ENCODE measurements around the gene PRPSAP2. TPM values are rescaled to one million over a fixed set of nuclear protein-coding genes. Genes with fewer than 3 reads are reported as not detected.
"Not testable (repeated sequence)": the region's sequence is repeated elsewhere in the genome, so short reads cannot be mapped to it uniquely, and the experiment has no call there.

Gene PRPSAP2, protein sequence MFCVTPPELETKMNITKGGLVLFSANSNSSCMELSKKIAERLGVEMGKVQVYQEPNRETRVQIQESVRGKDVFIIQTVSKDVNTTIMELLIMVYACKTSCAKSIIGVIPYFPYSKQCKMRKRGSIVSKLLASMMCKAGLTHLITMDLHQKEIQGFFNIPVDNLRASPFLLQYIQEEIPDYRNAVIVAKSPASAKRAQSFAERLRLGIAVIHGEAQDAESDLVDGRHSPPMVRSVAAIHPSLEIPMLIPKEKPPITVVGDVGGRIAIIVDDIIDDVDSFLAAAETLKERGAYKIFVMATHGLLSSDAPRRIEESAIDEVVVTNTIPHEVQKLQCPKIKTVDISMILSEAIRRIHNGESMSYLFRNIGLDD
- polyA plus RNA-seq = 49.5 TPM
- long read RNA-seq, donor 1, transcript PRPSAP2-201 (12 exons, 1,910 nt) = major isoform, 5 of 6 reads
- long read RNA-seq, donor 1, partial matches to known transcripts = 0 of 6 reads
- long read RNA-seq, donor 1, other reads (novel, unspliced or antisense) = 0 of 6 reads
- long read RNA-seq, donor 2, transcript PRPSAP2-201 (12 exons, 1,910 nt) = major isoform, 14 of 16 reads
- long read RNA-seq, donor 2, partial matches to known transcripts = 0 of 16 reads
- long read RNA-seq, donor 2, other reads (novel, unspliced or antisense) = 0 of 16 reads
- long read RNA-seq, donor 3 = 0 reads
- long read RNA-seq, donor 4, partial matches to known transcripts = 0 of 1 reads
- long read RNA-seq, donor 4, other reads (novel, unspliced or antisense) = 0 of 1 reads
- long read RNA-seq, donor 5, transcript PRPSAP2-201 (12 exons, 1,910 nt) = major isoform, 5 of 5 reads
- long read RNA-seq, donor 5, partial matches to known transcripts = 0 of 5 reads
- long read RNA-seq, donor 5, other reads (novel, unspliced or antisense) = 0 of 5 reads
- long read RNA-seq, donor 6, transcript PRPSAP2-201 (12 exons, 1,910 nt) = major isoform, 15 of 26 reads
- long read RNA-seq, donor 6, partial matches to known transcripts = 0 of 26 reads
- long read RNA-seq, donor 6, other reads (novel, unspliced or antisense) = 8 of 26 reads
- long read RNA-seq, donor 7, transcript PRPSAP2-201 (12 exons, 1,910 nt) = major isoform, 7 of 8 reads
- long read RNA-seq, donor 7, partial matches to known transcripts = 0 of 8 reads
- long read RNA-seq, donor 7, other reads (novel, unspliced or antisense) = 0 of 8 reads
- long read RNA-seq, donor 8, transcript PRPSAP2-201 (12 exons, 1,910 nt) = major isoform, 12 of 22 reads
- long read RNA-seq, donor 8, partial matches to known transcripts = 9 of 22 reads
- long read RNA-seq, donor 8, other reads (novel, unspliced or antisense) = 0 of 22 reads
- long read RNA-seq, donor 9, transcript PRPSAP2-201 (12 exons, 1,910 nt) = major isoform, 8 of 15 reads
- long read RNA-seq, donor 9, partial matches to known transcripts = 0 of 15 reads
- long read RNA-seq, donor 9, other reads (novel, unspliced or antisense) = 5 of 15 reads
- long read RNA-seq, donor 10, transcript PRPSAP2-201 (12 exons, 1,910 nt) = major isoform, 9 of 22 reads
- long read RNA-seq, donor 10, partial matches to known transcripts = 9 of 22 reads
- long read RNA-seq, donor 10, other reads (novel, unspliced or antisense) = 0 of 22 reads
- long read RNA-seq, donor 11, transcript PRPSAP2-201 (12 exons, 1,910 nt) = major isoform, 12 of 12 reads
- long read RNA-seq, donor 11, partial matches to known transcripts = 0 of 12 reads
- long read RNA-seq, donor 11, other reads (novel, unspliced or antisense) = 0 of 12 reads

GRCh38 chr17:18857864-18858566 lies at the start of gene PRPSAP2:
PRPSAP2 (plus strand) TSS chr17:18858131; CDS start chr17:18865834, 7,703 bp downstream.
- DNase-seq = peak; percentile 95
- no peaks in the 10 kb centered on the region for H3K27me3 ChIP-seq (ENCODE audit: control insufficient read depth, insufficient read depth, low read length)
- H3K4me3 ChIP-seq (ENCODE audit: low read length) = peak within 1 kb of the TSS; percentile 88
- WGBS (ENCODE audit: insufficient coverage, low lambda C conversion rate) = no CpG with 5 or more reads among the region's 58 CpGs
- no peaks in the 10 kb centered on the region for H3K9me3 ChIP-seq (ENCODE audit: control insufficient read depth, low read depth, low read length)
- peaks cover 3% of the 10 kb centered on the region for H3K4me1 ChIP-seq (ENCODE audit: control insufficient read depth, insufficient read depth, low read length)
- H3K27ac ChIP-seq (ENCODE audit: low read length) = peak within 1 kb of the TSS; percentile 86
- H3K36me3 ChIP-seq (ENCODE audit: control insufficient read depth, insufficient read depth, low read length) = no peaks in the 10 kb centered on the region

DNA sequence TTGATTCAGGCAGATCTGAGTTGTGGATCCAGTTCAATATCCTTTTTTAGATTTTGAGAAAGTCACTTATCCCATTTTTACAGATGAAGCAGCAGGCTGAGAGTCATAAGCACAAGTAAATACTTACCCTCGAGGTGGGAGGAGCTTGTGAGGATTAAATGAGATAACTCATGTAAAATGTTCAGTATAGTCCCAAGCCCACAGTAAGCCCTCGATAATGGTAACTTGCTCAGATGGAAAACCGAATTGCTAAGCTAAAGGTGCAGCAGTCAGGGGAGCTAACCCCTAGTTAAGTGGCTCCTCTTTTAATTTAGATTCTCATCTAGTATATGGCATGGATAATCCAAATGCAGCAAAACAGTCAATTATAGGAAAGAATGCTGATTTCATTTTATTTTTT lies 42.0 kb upstream of the PRPSAP2 start:
- DNase-seq; H3K27ac ChIP-seq (ENCODE audit: low read length); H3K9me3 ChIP-seq (ENCODE audit: control insufficient read depth, low read depth, low read length); H3K4me3 ChIP-seq (ENCODE audit: low read length); H3K36me3 ChIP-seq (ENCODE audit: control insufficient read depth, insufficient read depth, low read length); H3K4me1 ChIP-seq (ENCODE audit: control insufficient read depth, insufficient read depth, low read length); H3K27me3 ChIP-seq (ENCODE audit: control insufficient read depth, insufficient read depth, low read length): not testable (repeated sequence)
- WGBS (ENCODE audit: insufficient coverage, low lambda C conversion rate) = no CpG with 5 or more reads among the region's 3 CpGs

DNA sequence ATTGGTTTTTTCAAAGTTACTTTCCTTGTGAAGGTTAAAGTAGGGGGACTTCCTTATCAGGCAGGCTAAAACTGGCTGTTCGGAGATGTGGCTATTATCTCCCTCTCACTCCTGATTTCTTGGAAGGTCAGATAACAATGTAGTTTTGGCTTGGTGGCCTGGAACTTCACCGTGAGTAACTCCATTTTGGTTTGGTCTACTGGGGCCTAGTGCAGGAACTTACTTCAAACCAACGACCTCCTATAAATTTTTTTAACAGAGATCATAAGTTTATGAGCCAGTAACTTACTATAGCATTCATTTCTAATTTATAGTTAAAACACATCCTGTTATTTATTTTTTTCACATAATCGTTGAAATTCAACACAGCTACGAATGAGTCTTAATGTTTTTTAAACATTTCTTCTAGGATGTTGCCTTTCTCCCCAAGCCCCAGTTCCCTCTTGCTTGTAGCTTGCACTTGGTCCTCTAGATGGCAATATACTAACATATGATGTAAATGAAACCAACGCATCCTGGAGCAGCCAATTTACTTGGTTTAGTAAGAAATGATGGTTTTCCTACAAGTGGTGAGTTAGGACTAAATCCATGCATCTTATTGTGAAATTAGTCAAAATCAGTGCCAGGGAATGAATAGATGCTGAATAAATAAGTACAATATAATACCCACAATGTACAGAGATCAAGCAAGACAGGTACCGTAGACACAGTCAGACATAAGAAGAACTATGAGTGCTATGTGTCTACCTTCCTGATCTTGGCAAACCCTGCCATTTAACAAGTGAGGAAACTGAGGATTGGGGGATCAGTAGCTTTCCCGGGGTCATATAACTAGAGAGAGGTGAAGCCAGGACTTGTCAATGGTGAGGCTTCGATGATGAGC lies 41.2 kb upstream of the PRPSAP2 start:
- H3K27me3 ChIP-seq (ENCODE audit: control insufficient read depth, insufficient read depth, low read length); H3K4me3 ChIP-seq (ENCODE audit: low read length); H3K4me1 ChIP-seq (ENCODE audit: control insufficient read depth, insufficient read depth, low read length); H3K9me3 ChIP-seq (ENCODE audit: control insufficient read depth, low read depth, low read length); H3K27ac ChIP-seq (ENCODE audit: low read length); H3K36me3 ChIP-seq (ENCODE audit: control insufficient read depth, insufficient read depth, low read length): not testable (repeated sequence)
- 6% methylated on average over 2 of the region's 9 CpGs for WGBS (ENCODE audit: insufficient coverage, low lambda C conversion rate)
- peak; percentile 38 to 47 for DNase-seq

- not testable (repeated sequence) for H3K36me3 ChIP-seq (ENCODE audit: control insufficient read depth, insufficient read depth, low read length); H3K4me1 ChIP-seq (ENCODE audit: control insufficient read depth, insufficient read depth, low read length); H3K27me3 ChIP-seq (ENCODE audit: control insufficient read depth, insufficient read depth, low read length); H3K27ac ChIP-seq (ENCODE audit: low read length); H3K4me3 ChIP-seq (ENCODE audit: low read length); DNase-seq; H3K9me3 ChIP-seq (ENCODE audit: control insufficient read depth, low read depth, low read length)
- no CpG with 5 or more reads among the region's 3 CpGs for WGBS (ENCODE audit: insufficient coverage, low lambda C conversion rate)
Measured at GRCh38 chr17:18821430-18821829, 36.5 kb upstream of the PRPSAP2 start.

DNA sequence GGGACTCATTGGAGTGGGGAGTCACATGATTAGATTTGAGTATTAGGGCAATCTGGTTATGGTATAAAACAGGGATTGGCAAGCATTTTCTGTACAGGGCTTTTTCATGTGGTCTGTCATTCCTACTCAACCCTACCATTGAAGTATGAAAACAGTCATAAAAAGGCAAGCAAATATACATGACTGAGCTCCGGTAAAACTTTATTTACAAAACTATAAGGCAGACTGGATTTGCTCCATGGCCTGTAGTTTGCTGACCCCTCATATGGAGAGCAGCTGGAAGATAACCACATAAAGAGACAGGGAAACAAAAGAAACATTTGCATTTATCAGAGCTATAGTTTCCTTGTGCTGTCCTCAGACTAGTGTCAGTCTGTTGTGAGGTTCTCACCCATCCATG lies 30.3 kb upstream of the PRPSAP2 start:
- not testable (repeated sequence) for H3K4me1 ChIP-seq (ENCODE audit: control insufficient read depth, insufficient read depth, low read length); H3K27ac ChIP-seq (ENCODE audit: low read length); H3K9me3 ChIP-seq (ENCODE audit: control insufficient read depth, low read depth, low read length); H3K27me3 ChIP-seq (ENCODE audit: control insufficient read depth, insufficient read depth, low read length); H3K4me3 ChIP-seq (ENCODE audit: low read length); DNase-seq; H3K36me3 ChIP-seq (ENCODE audit: control insufficient read depth, insufficient read depth, low read length)
- no CpG with 5 or more reads among the region's 1 CpG for WGBS (ENCODE audit: insufficient coverage, low lambda C conversion rate)

DNA sequence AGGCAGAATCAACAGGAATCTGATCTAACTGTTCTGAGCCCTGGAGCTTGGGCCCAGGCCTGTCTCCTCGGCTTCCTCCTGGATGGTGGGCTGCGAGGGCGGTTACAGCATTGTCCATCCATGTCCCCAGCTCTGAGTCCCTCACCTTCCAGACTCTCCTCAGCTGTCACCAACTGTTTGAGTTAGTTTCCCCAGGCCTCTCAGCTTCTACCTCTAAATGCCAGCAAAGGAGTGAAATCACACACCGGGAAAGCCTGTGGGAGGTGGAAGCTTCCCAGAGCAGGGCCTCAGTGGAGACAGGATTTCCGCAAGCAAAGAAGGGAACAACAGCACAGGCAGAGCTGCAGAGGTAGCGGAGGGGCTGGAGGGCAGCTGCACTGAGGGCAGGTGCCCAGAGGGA lies 9.4 kb upstream of the PRPSAP2 start:
- no peaks in the 10 kb centered on the region for H3K27me3 ChIP-seq (ENCODE audit: control insufficient read depth, insufficient read depth, low read length)
- H3K36me3 ChIP-seq (ENCODE audit: control insufficient read depth, insufficient read depth, low read length) = no peaks in the 10 kb centered on the region
- H3K4me3 ChIP-seq (ENCODE audit: low read length) = no peak overlapping the region
- WGBS (ENCODE audit: insufficient coverage, low lambda C conversion rate) = no CpG with 5 or more reads among the region's 6 CpGs
- no peaks in the 10 kb centered on the region for H3K9me3 ChIP-seq (ENCODE audit: control insufficient read depth, low read depth, low read length)
- no peak overlapping the region for H3K27ac ChIP-seq (ENCODE audit: low read length)
- no peak for DNase-seq
- no peaks in the 10 kb centered on the region for H3K4me1 ChIP-seq (ENCODE audit: control insufficient read depth, insufficient read depth, low read length)

GRCh38 chr17:18850679-18851078 lies 7.3 kb upstream of the PRPSAP2 start:
- WGBS (ENCODE audit: insufficient coverage, low lambda C conversion rate) = no CpG with 5 or more reads among the region's 1 CpG
- Histone ChIP-seq H3K36me3 (ENCODE audit: control insufficient read depth, insufficient read depth, low read length) (no peaks in the 10 kb centered on the region), H3K27me3 (ENCODE audit: control insufficient read depth, insufficient read depth, low read length) (no peaks in the 10 kb centered on the region), H3K9me3 (ENCODE audit: control insufficient read depth, low read depth, low read length) (no peaks in the 10 kb centered on the region), H3K27ac (ENCODE audit: low read length) (no peak overlapping the region), H3K4me3 (ENCODE audit: low read length) (no peak overlapping the region), H3K4me1 (ENCODE audit: control insufficient read depth, insufficient read depth, low read length) (no peaks in the 10 kb centered on the region)
- no peak for DNase-seq

DNA sequence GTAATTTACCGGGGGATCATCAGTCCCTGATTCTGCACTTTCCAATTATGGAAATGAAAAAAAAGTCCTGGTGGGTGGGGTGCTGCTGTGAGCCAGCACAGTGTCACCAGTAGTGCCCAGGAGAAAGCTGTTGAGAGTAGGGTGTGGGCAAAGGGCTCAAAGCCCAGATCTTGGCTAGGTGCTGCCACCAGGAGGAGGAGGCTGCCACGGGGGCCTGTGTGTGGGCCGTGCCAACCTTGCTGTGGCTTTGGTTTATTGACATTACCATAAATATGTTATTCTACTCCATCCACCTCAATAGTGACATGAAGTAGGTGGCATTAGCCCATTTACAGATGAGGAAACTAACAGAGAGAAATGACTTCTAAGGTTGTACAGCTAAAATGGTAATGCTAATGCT lies 6.7 kb upstream of the PRPSAP2 start:
- Histone ChIP-seq H3K9me3 (ENCODE audit: control insufficient read depth, low read depth, low read length) (no peaks in the 10 kb centered on the region), H3K27ac (ENCODE audit: low read length) (no peak overlapping the region), H3K36me3 (ENCODE audit: control insufficient read depth, insufficient read depth, low read length) (no peaks in the 10 kb centered on the region), H3K27me3 (ENCODE audit: control insufficient read depth, insufficient read depth, low read length) (no peaks in the 10 kb centered on the region), H3K4me1 (ENCODE audit: control insufficient read depth, insufficient read depth, low read length) (no peaks in the 10 kb centered on the region), H3K4me3 (ENCODE audit: low read length) (no peak overlapping the region)
- DNase-seq = no peak
- WGBS (ENCODE audit: insufficient coverage, low lambda C conversion rate) = no CpG with 5 or more reads among the region's 3 CpGs

Data from large intestine (tissue), 12 donors.